A549 (cell line): ENCODE results near the gene HBQ1. TPM values are rescaled to one million over a fixed set of nuclear protein-coding genes. Genes with fewer than 3 reads are reported as not detected.

Experiments used
- ATAC-seq, 2 experiments: fragments of 200-7000 bp in 1 of 2; fragments of >200 bp in 1 of 2; cut with Nextera tagmentation in 1 of 2; cut with Tn5 transposase in 1 of 2; 3 replicates each; pipeline versions ENCODE4 v1.8.0 to v1.9.1; 2018 to 2020; ENCODE audit warnings: mild to moderate bottlenecking in 1 of 2, moderate library complexity in 1 of 2
- CTCF ChIA-PET: fragments of 300-600 bp; sonication (Branson Sonifier 250); formaldehyde crosslinking; extraction: SDS; loops from one replicate; lab custom pipeline; 2021; ENCODE audit warnings: antibody characterized with exemption, inconsistent platforms; lab: Yijun Ruan, JAX
- POLR2A ChIA-PET: fragments of 350-600 bp; formaldehyde crosslinking; extraction: SDS; loops from one replicate; lab custom pipeline; 2021; ENCODE audit warnings: antibody characterized with exemption, inconsistent platforms; lab: Yijun Ruan, JAX
- DNase-seq, 2 experiments: peaks; one replicate each; pipeline versions ENCODE4 v3.0.0 to v3.0.0-alpha.2; 2011 to 2016; ENCODE audit warnings: low read depth in 1 of 2, low spot score in 1 of 2
- FAIRE-seq: peaks from 2 replicates; lab custom pipeline; 2011; peaks lifted over from hg19 to GRCh38; lab: Jason Lieb, UNC
- H3K27ac ChIP-seq, 2 experiments: fragments of >200 bp; sonication (Bioruptor Twin); formaldehyde crosslinking; 3 replicates each; pipeline ENCODE4 v1.5.1; 2016 to 2017
- H3K4me1 ChIP-seq: fragments of >200 bp; sonication (Bioruptor Twin); formaldehyde crosslinking; 3 replicates; pipeline ENCODE4 v1.6.1; 2016
- H3K4me2 ChIP-seq: fragments of >200 bp; sonication (Bioruptor Twin); formaldehyde crosslinking; 3 replicates; pipeline ENCODE4 v1.6.1; 2016
- H3K4me3 ChIP-seq: fragments of >200 bp; sonication (Bioruptor Twin); formaldehyde crosslinking; 3 replicates; pipeline ENCODE4 v1.5.1; 2016
- H3K9me3 ChIP-seq: fragments of >200 bp; sonication (Bioruptor Twin); formaldehyde crosslinking; 3 replicates; pipeline ENCODE4 v1.6.1; 2016
- BHLHE40 ChIP-seq: IDR thresholded peaks from 2 replicates; pipeline ENCODE4 v1.6.1; 2012; ENCODE audit warnings: low read depth, low read length, inconsistent platforms
- CBX2 ChIP-seq: fragments of 200-600 bp; sonication (generic); IDR thresholded peaks from 2 replicates; pipeline ENCODE4 v1.6.1; 2016; ENCODE audit warnings: low read depth, mild to moderate bottlenecking, borderline replicate concordance
- CBX8 ChIP-seq: fragments of 200-600 bp; sonication (generic); IDR thresholded peaks from 2 replicates; pipeline ENCODE4 v1.6.1; 2016
- CEBPB ChIP-seq, 2 experiments: fragments of >200 bp in 1 of 2; sonication (Bioruptor Twin) in 1 of 2; formaldehyde crosslinking in 1 of 2; IDR thresholded peaks; 2 replicates each; pipeline ENCODE4 v1.6.1; 2012 to 2016
- CHD2 ChIP-seq: fragments of 150-350 bp; IDR thresholded peaks from 2 replicates; pipeline ENCODE4 v1.6.1; 2014; ENCODE audit warnings: low read length; ENCODE audit not compliant: partially characterized antibody
- CHD4 ChIP-seq: fragments of 200-600 bp; sonication (generic); IDR thresholded peaks from 2 replicates; pipeline ENCODE4 v1.6.1; 2016; ENCODE audit warnings: antibody characterized with exemption, mild to moderate bottlenecking, borderline replicate concordance
- EP300 ChIP-seq, 2 experiments: fragments of >200 bp; sonication (Bioruptor Twin); formaldehyde crosslinking; IDR thresholded peaks; 2 replicates in 1 of 2; 3 replicates in 1 of 2; pipeline ENCODE4 v1.6.1; 2016 to 2017
- HOXB13 ChIP-seq: fragments of 250-450 bp; sonication (Bioruptor Pico); IDR thresholded peaks from 2 replicates; pipeline ENCODE4 v1.5.0; 2020; ENCODE audit warnings: low read depth, mild to moderate bottlenecking, moderate library complexity
- HOXB5 ChIP-seq: fragments of 250-450 bp; sonication (Bioruptor Pico); IDR thresholded peaks from 2 replicates; pipeline ENCODE4 v1.5.0; 2020; ENCODE audit warnings: mild to moderate bottlenecking, moderate library complexity
- KDM5A ChIP-seq: fragments of 200-600 bp; sonication (generic); IDR thresholded peaks from 2 replicates; pipeline ENCODE4 v1.6.1; 2016; ENCODE audit warnings: antibody characterized with exemption, mild to moderate bottlenecking
- MYC ChIP-seq: IDR thresholded peaks from 2 replicates; pipeline ENCODE4 v1.6.1; 2012; ENCODE audit warnings: mild to moderate bottlenecking, inconsistent platforms, low read length, improper control_type of control experiment, borderline replicate concordance
- NFE2L2 ChIP-seq: fragments of 150-350 bp; conservative IDR thresholded peaks from 2 replicates; pipeline ENCODE4 v1.6.1; 2014; ENCODE audit warnings: low read length
- NR3C1 ChIP-seq: fragments of >200 bp; sonication (Bioruptor Twin); formaldehyde crosslinking; IDR thresholded peaks from 3 replicates; pipeline ENCODE4 v1.6.1; 2017
- POLR2A ChIP-seq: IDR thresholded peaks from 2 replicates; pipeline ENCODE4 v1.6.1; 2012; ENCODE audit warnings: mild to moderate bottlenecking, low read length
- RAD21 ChIP-seq, 2 experiments: fragments of >200 bp in 1 of 2; sonication (Bioruptor Twin) in 1 of 2; formaldehyde crosslinking in 1 of 2; IDR thresholded peaks in 1 of 2; conservative IDR thresholded peaks in 1 of 2; 2 replicates in 1 of 2; 3 replicates in 1 of 2; pipeline ENCODE4 v1.6.1; 2012 to 2018; ENCODE audit warnings: inconsistent platforms in 1 of 2
- RCOR1 ChIP-seq: fragments of 150-350 bp; IDR thresholded peaks from 2 replicates; pipeline ENCODE4 v1.6.1; 2014; ENCODE audit warnings: antibody characterized with exemption, low read length, low read depth
- RNF2 ChIP-seq: fragments of 200-600 bp; sonication (generic); IDR thresholded peaks from 2 replicates; pipeline ENCODE4 v1.6.1; 2016; ENCODE audit warnings: low read depth, mild to moderate bottlenecking, antibody characterized with exemption, moderate library complexity, borderline replicate concordance
- SREBF2 ChIP-seq: fragments of 450-650 bp; IDR thresholded peaks from 2 replicates; pipeline ENCODE4 v1.6.1; 2014; ENCODE audit warnings: mild to moderate bottlenecking, moderate library complexity
- TFCP2L1 ChIP-seq: fragments of 250-450 bp; sonication (Bioruptor Pico); IDR thresholded peaks from 2 replicates; pipeline ENCODE4 v1.5.0; 2021; ENCODE audit warnings: mild to moderate bottlenecking
- ZC3H11A ChIP-seq: fragments of 450-650 bp; IDR thresholded peaks from 2 replicates; pipeline ENCODE4 v1.6.1; 2014; ENCODE audit warnings: antibody characterized with exemption, mild to moderate bottlenecking
- ZNF302 ChIP-seq: fragments of 250-450 bp; sonication (Bioruptor Pico); IDR thresholded peaks from 2 replicates; pipeline ENCODE4 v1.9.0; 2021; ENCODE audit warnings: inconsistent platforms, mild to moderate bottlenecking, moderate library complexity
- ZSCAN20 ChIP-seq: fragments of 250-450 bp; sonication (Bioruptor Pico); IDR thresholded peaks from 2 replicates; pipeline ENCODE4 v1.8.0; 2022; ENCODE audit warnings: mild to moderate bottlenecking, moderate library complexity
- WGBS: methylation state at CpG from one replicate; pipeline ENCODE4 v1.1.6; 2017; ENCODE audit errors: missing lambda C conversion rate; 5-methylcytosine and 5-hydroxymethylcytosine counted together
- polyA plus RNA-seq, 4 experiments: library from polyadenylated mRNA; depleted of rRNA in 3 of 4; stranded (reverse); fragments of >200 nt; fragmentation: RNase III in 1 of 4; extraction: RNeasy Plus Mini Kit Qiagen cat#74134 plus additional on column Dnase treatment in 1 of 4; gene quantifications; 2 replicates in 3 of 4; 3 replicates in 1 of 4; pipeline ENCODE4 v1.2.3, GENCODE V29; 2011 to 2017
- TF ChIP-seq, protein P1 (sequence below): fragments of 250-450 bp; sonication (Bioruptor Pico); IDR thresholded peaks from 2 replicates; pipeline ENCODE4 v1.5.0; 2021; ENCODE audit warnings: mild to moderate bottlenecking, moderate library complexity, borderline replicate concordance
- TF ChIP-seq, protein P2 (sequence below): fragments of 250-450 bp; sonication (Bioruptor Pico); IDR thresholded peaks from 2 replicates; pipeline ENCODE4 v1.5.0; 2020; ENCODE audit warnings: low read depth, mild to moderate bottlenecking, moderate library complexity
- TF ChIP-seq, protein P3 (sequence below): fragments of >200 bp; sonication (Bioruptor Twin); formaldehyde crosslinking; IDR thresholded peaks from 3 replicates; pipeline ENCODE4 v1.5.1; 2016

The HBQ1 gene
- polyA plus RNA-seq, 2 of the 4 experiments (the other 2 are of a cell fraction) = 2.0 to 2.8 TPM

DNA sequence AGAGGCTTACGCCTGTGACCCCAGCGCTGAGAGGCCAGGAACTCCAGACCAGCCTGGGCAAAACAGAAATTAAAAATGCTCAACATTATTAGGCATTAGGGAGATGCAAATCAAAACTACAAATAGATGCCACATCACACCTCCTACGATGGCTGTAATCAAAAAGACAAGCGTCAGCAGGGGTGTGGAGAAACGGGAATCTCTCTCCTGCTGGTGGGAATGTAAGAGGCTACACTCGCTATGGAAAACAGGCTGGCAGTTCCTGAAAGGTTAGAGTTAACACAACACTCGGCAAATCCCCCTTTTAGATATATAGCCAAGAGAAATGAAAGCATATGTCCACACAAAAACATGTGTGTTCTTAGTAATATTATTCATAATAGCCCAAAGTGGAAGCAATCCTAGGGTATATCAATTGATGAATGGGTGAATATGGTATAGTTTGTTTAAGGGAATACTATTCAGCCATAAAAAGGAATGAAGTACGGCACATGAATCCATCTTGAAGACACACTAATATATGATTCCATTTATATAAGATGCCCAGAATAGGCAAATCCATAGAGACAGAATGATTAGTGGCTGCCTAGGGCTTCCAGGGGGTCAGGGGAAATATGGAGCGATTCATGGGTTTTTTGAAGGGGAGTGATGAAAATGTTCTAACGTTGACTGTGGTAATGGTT, 39.9 kb upstream of the HBQ1 start:
- CTCF ChIA-PET = interaction anchor here (0.6 to 4.3 kb wide), 9 partner anchors 11 to 227 kb away, joined by 3 to 25 read pairs (median 4); partner anchors contain the start of gene HBQ1
- Histone ChIP-seq H3K4me3 (no peak overlapping the region), H3K9me3 (no peaks in the 10 kb centered on the region), H3K4me2 (no peak overlapping the region), H3K27ac (no peak overlapping the region), H3K4me1 (0 out of 3 replicates have a peak, but pooled peaks cover 4% of the 10 kb centered on the region)
- ATAC-seq (no peak), DNase-seq (no peak), FAIRE-seq (no peak)
- TF ChIP-seq HOXB5 (CRISPR knock-in tag) = no peak
- no peak for TF ChIP-seq CBX2
- TF ChIP-seq HOXB13 (CRISPR knock-in tag) = no peak
- no peak for TF ChIP-seq CBX8
- no peak for TF ChIP-seq MYC
- TF ChIP-seq POLR2A = no peak
- POLR2A ChIA-PET = no interaction called here
- WGBS = 72% methylated on average over 10 of the region's 10 CpGs

DNA sequence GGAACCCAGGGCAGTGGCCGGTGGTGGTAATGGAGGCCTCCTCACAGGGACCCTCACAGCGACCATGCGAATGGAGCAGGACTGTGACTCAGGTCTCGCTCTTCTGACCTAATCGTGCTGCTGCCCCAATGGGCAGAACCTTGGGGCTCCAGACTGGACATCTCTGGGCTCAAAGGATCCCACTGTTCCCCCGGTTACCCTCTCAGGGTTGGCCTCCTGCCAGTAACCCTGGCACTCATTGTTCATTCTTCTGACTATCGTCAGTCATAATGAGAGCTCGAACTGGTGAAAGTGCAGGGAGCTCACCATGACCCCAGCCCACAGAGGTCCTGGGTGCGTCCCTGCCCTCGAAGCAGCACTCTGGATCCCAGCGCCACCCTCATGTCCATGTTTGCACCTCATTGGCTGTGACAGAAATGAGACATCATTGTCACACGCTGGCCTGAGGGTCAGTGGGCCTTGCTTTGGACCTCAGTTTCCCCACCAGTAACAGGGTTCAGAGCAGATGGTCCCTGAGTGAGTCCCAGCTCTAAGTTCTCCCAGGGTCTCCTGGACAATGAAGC, 37.8 kb upstream of the HBQ1 start:
- no peak for ATAC-seq
- H3K27ac ChIP-seq = no peak overlapping the region
- FAIRE-seq = no peak
- no peak for TF ChIP-seq CHD4
- no peak for TF ChIP-seq BHLHE40
- no peak for TF ChIP-seq ZC3H11A
- no peak for TF ChIP-seq HOXB5 (CRISPR knock-in tag)
- no peak for TF ChIP-seq NFE2L2
- no peak for TF ChIP-seq ZSCAN20 (CRISPR knock-in tag)
- TF ChIP-seq, protein P1, sequence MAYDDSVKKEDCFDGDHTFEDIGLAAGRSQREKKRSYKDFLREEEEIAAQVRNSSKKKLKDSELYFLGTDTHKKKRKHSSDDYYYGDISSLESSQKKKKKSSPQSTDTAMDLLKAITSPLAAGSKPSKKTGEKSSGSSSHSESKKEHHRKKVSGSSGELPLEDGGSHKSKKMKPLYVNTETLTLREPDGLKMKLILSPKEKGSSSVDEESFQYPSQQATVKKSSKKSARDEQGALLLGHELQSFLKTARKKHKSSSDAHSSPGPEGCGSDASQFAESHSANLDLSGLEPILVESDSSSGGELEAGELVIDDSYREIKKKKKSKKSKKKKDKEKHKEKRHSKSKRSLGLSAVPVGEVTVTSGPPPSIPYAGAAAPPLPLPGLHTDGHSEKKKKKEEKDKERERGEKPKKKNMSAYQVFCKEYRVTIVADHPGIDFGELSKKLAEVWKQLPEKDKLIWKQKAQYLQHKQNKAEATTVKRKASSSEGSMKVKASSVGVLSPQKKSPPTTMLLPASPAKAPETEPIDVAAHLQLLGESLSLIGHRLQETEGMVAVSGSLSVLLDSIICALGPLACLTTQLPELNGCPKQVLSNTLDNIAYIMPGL = no peak
- TF ChIP-seq TFCP2L1 (CRISPR knock-in tag) = no peak
- TF ChIP-seq, protein P2, sequence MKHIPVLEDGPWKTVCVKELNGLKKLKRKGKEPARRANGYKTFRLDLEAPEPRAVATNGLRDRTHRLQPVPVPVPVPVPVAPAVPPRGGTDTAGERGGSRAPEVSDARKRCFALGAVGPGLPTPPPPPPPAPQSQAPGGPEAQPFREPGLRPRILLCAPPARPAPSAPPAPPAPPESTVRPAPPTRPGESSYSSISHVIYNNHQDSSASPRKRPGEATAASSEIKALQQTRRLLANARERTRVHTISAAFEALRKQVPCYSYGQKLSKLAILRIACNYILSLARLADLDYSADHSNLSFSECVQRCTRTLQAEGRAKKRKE (CRISPR knock-in tag) = no peak
- TF ChIP-seq KDM5A = no peak
- no peak for TF ChIP-seq NR3C1
- TF ChIP-seq EP300 (IDR thresholded peaks at IDR 0.05) = no peak
- TF ChIP-seq, protein P3, sequence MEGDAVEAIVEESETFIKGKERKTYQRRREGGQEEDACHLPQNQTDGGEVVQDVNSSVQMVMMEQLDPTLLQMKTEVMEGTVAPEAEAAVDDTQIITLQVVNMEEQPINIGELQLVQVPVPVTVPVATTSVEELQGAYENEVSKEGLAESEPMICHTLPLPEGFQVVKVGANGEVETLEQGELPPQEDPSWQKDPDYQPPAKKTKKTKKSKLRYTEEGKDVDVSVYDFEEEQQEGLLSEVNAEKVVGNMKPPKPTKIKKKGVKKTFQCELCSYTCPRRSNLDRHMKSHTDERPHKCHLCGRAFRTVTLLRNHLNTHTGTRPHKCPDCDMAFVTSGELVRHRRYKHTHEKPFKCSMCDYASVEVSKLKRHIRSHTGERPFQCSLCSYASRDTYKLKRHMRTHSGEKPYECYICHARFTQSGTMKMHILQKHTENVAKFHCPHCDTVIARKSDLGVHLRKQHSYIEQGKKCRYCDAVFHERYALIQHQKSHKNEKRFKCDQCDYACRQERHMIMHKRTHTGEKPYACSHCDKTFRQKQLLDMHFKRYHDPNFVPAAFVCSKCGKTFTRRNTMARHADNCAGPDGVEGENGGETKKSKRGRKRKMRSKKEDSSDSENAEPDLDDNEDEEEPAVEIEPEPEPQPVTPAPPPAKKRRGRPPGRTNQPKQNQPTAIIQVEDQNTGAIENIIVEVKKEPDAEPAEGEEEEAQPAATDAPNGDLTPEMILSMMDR = no peak
- no peak for TF ChIP-seq SREBF2
- ChIA-PET CTCF (interaction anchor here (1.1 to 4.3 kb wide), 5 partner anchors 9 to 40 kb away, joined by 3 to 25 read pairs (median 5); partner anchors contain the start of gene HBQ1), POLR2A (no interaction called here)
- no peak overlapping the region for H3K4me3 ChIP-seq
- WGBS = 81% methylated on average over 12 of the region's 12 CpGs
- DNase-seq = no peak
- H3K4me2 ChIP-seq = no peak overlapping the region
- H3K4me1 ChIP-seq = no peaks in the 10 kb centered on the region
- no peaks in the 10 kb centered on the region for H3K9me3 ChIP-seq

DNA sequence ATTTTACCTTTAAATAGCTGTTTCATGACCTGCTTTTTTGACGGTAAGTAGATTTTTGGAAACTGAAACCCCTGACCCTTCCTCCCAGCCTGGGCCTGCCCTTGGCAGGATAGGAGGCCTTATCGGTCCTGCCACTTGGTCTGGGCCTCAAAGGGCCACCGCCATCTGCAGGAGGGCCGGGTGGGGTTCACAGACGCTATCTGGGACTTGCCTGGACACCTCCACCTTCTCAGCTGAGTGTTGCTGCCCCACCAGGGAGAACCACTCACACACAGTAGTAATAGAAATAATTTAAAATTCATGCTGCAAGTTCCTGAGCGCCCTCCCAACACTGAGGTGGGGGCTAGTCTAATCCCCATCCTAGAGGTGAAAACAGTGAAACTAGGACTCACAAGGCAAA, 37.2 kb upstream of the HBQ1 start:
- POLR2A ChIA-PET = no interaction called here
- DNase-seq (no peak), FAIRE-seq (no peak), ATAC-seq (no peak)
- WGBS = 84% methylated on average over 6 of the region's 6 CpGs
- H3K9me3 ChIP-seq = no peaks in the 10 kb centered on the region
- H3K27ac ChIP-seq = no peak overlapping the region
- no peak overlapping the region for H3K4me3 ChIP-seq
- no peak for TF ChIP-seq RCOR1
- no peak for TF ChIP-seq CEBPB (IDR thresholded peaks at IDR 0.05)
- TF ChIP-seq ZNF302 (CRISPR knock-in tag) = no peak
- no peak for TF ChIP-seq CHD2
- TF ChIP-seq NR3C1 = no peak
- TF ChIP-seq, protein P2 (CRISPR knock-in tag) = no peak
- no peak for TF ChIP-seq RAD21 (conservative IDR thresholded peaks at IDR 0.05 in 1 of 2, IDR thresholded peaks at IDR 0.05 in 1 of 2)
- no peak for TF ChIP-seq ZSCAN20 (CRISPR knock-in tag)
- TF ChIP-seq KDM5A = no peak
- TF ChIP-seq CBX8 = no peak
- no peak for TF ChIP-seq RNF2
- no peak for TF ChIP-seq CBX2
- no peaks in the 10 kb centered on the region for H3K4me1 ChIP-seq
- CTCF ChIA-PET = interaction anchor here (1.1 to 4.3 kb wide), 6 partner anchors 10 to 39 kb away, joined by 3 to 25 read pairs (median 5); partner anchors contain the start of gene HBQ1
- H3K4me2 ChIP-seq = no peak overlapping the region
